Liver (tissue), 3 donors: ENCODE measurements around the gene ZNF695.
"Not testable (repeated sequence)": the region's sequence is repeated elsewhere in the genome, so short reads cannot be mapped to it uniquely, and the experiment has no call there.

Experiments
- GABPA ChIP-seq, 2 donors: IDR thresholded peaks in 1 of 2; conservative IDR thresholded peaks in 1 of 2; 2 replicates each; pipeline ENCODE4 v1.6.1; 2016; ENCODE audit warnings: antibody characterized with exemption in 2 of 2, mild to moderate bottlenecking in 1 of 2, moderate library complexity in 1 of 2
- JUND ChIP-seq, 2 donors: IDR thresholded peaks; 2 replicates each; pipeline ENCODE4 v1.6.1; 2016; ENCODE audit warnings: antibody characterized with exemption in 2 of 2
- RAD21 ChIP-seq, 2 donors: IDR thresholded peaks; 2 replicates each; pipeline ENCODE4 v1.6.1; 2016; ENCODE audit warnings: antibody characterized with exemption in 2 of 2, mild to moderate bottlenecking in 2 of 2
- TAF1 ChIP-seq: conservative IDR thresholded peaks from 2 replicates; pipeline ENCODE4 v1.6.1; 2016; ENCODE audit warnings: antibody characterized with exemption, mild to moderate bottlenecking
- TF ChIP-seq, protein P1 (sequence below): fragments of 150-350 bp; IDR thresholded peaks from 2 replicates; pipeline ENCODE4 v1.5.1; 2017; ENCODE audit warnings: improper control_type of control experiment, low read depth, low read length; ENCODE audit not compliant: missing input control
- donor health status: healthy.
- donor health status: healthy.

DNA sequence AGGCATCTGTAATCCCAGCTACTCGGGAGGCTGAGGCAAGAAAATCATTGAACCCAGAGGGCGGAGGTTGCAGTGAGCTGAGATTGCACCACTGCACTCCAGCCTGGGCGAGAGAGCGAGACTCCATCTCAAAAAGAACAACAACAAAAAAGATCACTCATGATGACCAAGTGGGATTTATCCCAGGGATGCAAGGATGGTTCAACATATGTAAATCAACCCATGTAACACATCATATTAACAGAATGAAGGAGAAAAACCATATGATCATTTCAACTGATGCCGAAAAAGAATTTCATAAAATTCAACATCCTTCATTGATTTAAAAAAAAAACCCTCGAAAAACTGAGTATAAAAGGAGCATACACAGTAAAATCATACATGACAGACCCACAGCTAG is 3.8 kb downstream of the ZNF695 start:
- TF ChIP-seq, protein P1, sequence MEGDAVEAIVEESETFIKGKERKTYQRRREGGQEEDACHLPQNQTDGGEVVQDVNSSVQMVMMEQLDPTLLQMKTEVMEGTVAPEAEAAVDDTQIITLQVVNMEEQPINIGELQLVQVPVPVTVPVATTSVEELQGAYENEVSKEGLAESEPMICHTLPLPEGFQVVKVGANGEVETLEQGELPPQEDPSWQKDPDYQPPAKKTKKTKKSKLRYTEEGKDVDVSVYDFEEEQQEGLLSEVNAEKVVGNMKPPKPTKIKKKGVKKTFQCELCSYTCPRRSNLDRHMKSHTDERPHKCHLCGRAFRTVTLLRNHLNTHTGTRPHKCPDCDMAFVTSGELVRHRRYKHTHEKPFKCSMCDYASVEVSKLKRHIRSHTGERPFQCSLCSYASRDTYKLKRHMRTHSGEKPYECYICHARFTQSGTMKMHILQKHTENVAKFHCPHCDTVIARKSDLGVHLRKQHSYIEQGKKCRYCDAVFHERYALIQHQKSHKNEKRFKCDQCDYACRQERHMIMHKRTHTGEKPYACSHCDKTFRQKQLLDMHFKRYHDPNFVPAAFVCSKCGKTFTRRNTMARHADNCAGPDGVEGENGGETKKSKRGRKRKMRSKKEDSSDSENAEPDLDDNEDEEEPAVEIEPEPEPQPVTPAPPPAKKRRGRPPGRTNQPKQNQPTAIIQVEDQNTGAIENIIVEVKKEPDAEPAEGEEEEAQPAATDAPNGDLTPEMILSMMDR = not testable (repeated sequence)
- TF ChIP-seq TAF1; JUND (IDR thresholded peaks at IDR 0.05); RAD21 (IDR thresholded peaks at IDR 0.05); GABPA (IDR thresholded peaks at IDR 0.05 in 1 of 2, conservative IDR thresholded peaks at IDR 0.05 in 1 of 2): not testable (repeated sequence)
